ENCODE results near the gene NFATC1. TPM values are rescaled to one million over a fixed set of nuclear protein-coding genes. Genes with fewer than 3 reads are reported as not detected.

The NFATC1 gene
- total and polyA plus RNA-seq, 7 experiments from 2014 or later = 27.1 to 87.2 (median 53.4) TPM

- intact Hi-C loops (cut with micrococcal nuclease) = no loop called here
Observed at GRCh38 chr18:79496978-79497637, 101.4 kb downstream of the NFATC1 start.

GRCh38 chr18:79497638-79498081 is 101.9 kb downstream of the NFATC1 start:
- Mint-ChIP-seq H3K27me3 (no peaks in the 10 kb centered on the region), H3K36me3 (peaks cover 31 to 54% (median 47%) of the 10 kb centered on the region in 5 donors), H3K4me3 (no peak overlapping the region), H3K27ac (peak overlapping the region in 5 of 9 donors; percentile 8 to 81 (median 48)), H3K4me1 (peaks cover 3 to 26% (median 13%) of the 10 kb centered on the region in 7 donors), H3K9me3 (peaks cover 5 to 45% (median 24%) of the 10 kb centered on the region in 11 donors)
- ATAC-seq (no peak), DNase-seq (no peak)
- no peaks in the 10 kb centered on the region for H3K27me3 ChIP-seq (ENCODE audit: control insufficient read depth in 2 of 2, insufficient read depth in 2 of 2, low read length in 2 of 2)
- no peak overlapping the region for H3K27ac ChIP-seq (ENCODE audit: low read depth, low read length)
- ChIA-PET CTCF (interaction anchor here (1.3 kb wide), 1 partner anchor 20 kb away, joined by 3 read pairs; no protein-coding TSS in a partner anchor), POLR2A (no interaction called here)
- no peak overlapping the region for H3K4me3 ChIP-seq (ENCODE audit: low read length)
- intact Hi-C loops (cut with micrococcal nuclease) = no loop called here
- peaks cover 0 to 34% (median 5%) of the 10 kb centered on the region in 3 experiments for H3K36me3 ChIP-seq (ENCODE audit: control insufficient read depth in 2 of 3, insufficient read depth in 3 of 3, low read length in 3 of 3)
- peaks cover 0 to 14% (median 10%) of the 10 kb centered on the region in 3 experiments for H3K9me3 ChIP-seq (ENCODE audit: control insufficient read depth in 2 of 3, low read length in 3 of 3)
- H3K4me1 ChIP-seq (ENCODE audit: control insufficient read depth in 2 of 2, insufficient read depth in 2 of 2, low read length in 2 of 2) = no peaks in the 10 kb centered on the region

More at GRCh38 chr18:79496978-79497637, 101.4 kb downstream of the NFATC1 start:
- Histone ChIP-seq H3K27ac (ENCODE audit: low read depth, low read length) (no peak overlapping the region), H3K4me3 (ENCODE audit: low read length) (no peak overlapping the region), H3K27me3 (ENCODE audit: control insufficient read depth in 2 of 2, insufficient read depth in 2 of 2, low read length in 2 of 2) (no peaks in the 10 kb centered on the region), H3K4me1 (ENCODE audit: control insufficient read depth in 2 of 2, insufficient read depth in 2 of 2, low read length in 2 of 2) (peaks cover 0 to 2% of the 10 kb centered on the region in 2 donors), H3K36me3 (ENCODE audit: control insufficient read depth in 2 of 3, insufficient read depth in 3 of 3, low read length in 3 of 3) (peaks cover 0 to 34% (median 5%) of the 10 kb centered on the region in 3 experiments), H3K9me3 (ENCODE audit: control insufficient read depth in 2 of 3, low read length in 3 of 3) (peaks cover 0 to 14% (median 10%) of the 10 kb centered on the region in 3 experiments)
- ChIA-PET POLR2A (interaction anchor here (1.3 kb wide), 1 partner anchor 26 kb away, joined by 5 read pairs; no protein-coding TSS in a partner anchor), CTCF (interaction anchor here (1.3 kb wide), 1 partner anchor 20 kb away, joined by 3 read pairs; no protein-coding TSS in a partner anchor)
- DNase-seq = peak in 1 of 9 donors; percentile 5
- peak overlapping the region in 6 of 9 donors; percentile 20 to 81 (median 43) for H3K27ac Mint-ChIP-seq
- peaks cover 2 to 24% (median 14%) of the 10 kb centered on the region in 7 donors for H3K4me1 Mint-ChIP-seq
- H3K36me3 Mint-ChIP-seq = peaks cover 31 to 56% (median 48%) of the 10 kb centered on the region in 5 donors
- H3K4me3 Mint-ChIP-seq = no peak overlapping the region
- no peak for ATAC-seq
- peaks cover 5 to 45% (median 24%) of the 10 kb centered on the region in 11 donors for H3K9me3 Mint-ChIP-seq
- no peaks in the 10 kb centered on the region for H3K27me3 Mint-ChIP-seq

GRCh38 chr18:79498662-79499061 is 102.9 kb downstream of the NFATC1 start:
- Histone ChIP-seq H3K27me3 (ENCODE audit: control insufficient read depth in 2 of 2, insufficient read depth in 2 of 2, low read length in 2 of 2) (no peaks in the 10 kb centered on the region), H3K4me1 (ENCODE audit: control insufficient read depth in 2 of 2, insufficient read depth in 2 of 2, low read length in 2 of 2) (no peaks in the 10 kb centered on the region), H3K27ac (ENCODE audit: low read depth, low read length) (no peak overlapping the region), H3K9me3 (ENCODE audit: control insufficient read depth in 2 of 3, low read length in 3 of 3) (peaks cover 0 to 14% (median 10%) of the 10 kb centered on the region in 3 experiments), H3K4me3 (ENCODE audit: low read length) (no peak overlapping the region), H3K36me3 (ENCODE audit: control insufficient read depth in 2 of 3, insufficient read depth in 3 of 3, low read length in 3 of 3) (peaks cover 0 to 30% (median 5%) of the 10 kb centered on the region in 3 experiments)
- Mint-ChIP-seq H3K4me1 (peaks cover 2 to 35% (median 13%) of the 10 kb centered on the region in 7 donors), H3K4me3 (peak overlapping the region in 1 of 10 donors; percentile 21), H3K36me3 (peaks cover 31 to 54% (median 47%) of the 10 kb centered on the region in 5 donors), H3K9me3 (peaks cover 5 to 45% (median 24%) of the 10 kb centered on the region in 11 donors), H3K27me3 (no peaks in the 10 kb centered on the region), H3K27ac (peak overlapping the region in 4 of 9 donors; percentile 4 to 65 (median 38))
- ChIA-PET POLR2A (interaction anchor here (0.8 kb wide), 1 partner anchor 18 kb away, joined by 4 read pairs; no protein-coding TSS in a partner anchor), CTCF (no interaction called here)
- DNase-seq (no peak), ATAC-seq (no peak)
- intact Hi-C loops (cut with micrococcal nuclease) = no loop called here

DNA sequence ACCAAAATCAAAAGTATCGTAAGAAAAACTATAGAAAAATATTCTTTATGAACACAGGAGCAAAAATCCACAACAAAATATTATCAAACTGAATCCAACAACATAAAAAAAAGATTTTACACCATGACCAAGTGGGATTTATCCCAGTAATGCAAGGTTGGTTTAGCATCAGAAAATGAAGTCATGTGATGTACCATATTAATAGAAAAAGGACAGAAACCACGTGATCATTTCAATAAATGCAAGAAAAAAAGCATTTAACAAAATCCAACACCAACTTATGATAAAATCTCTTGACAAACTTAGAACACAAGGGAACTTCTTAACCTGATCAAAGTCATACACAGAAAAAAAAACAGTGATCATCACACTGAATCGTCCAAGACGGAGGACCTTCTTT is 105.3 kb downstream of the NFATC1 start:
- Mint-ChIP-seq H3K27me3 (no peaks in the 10 kb centered on the region), H3K9me3 (peaks cover 5 to 40% (median 24%) of the 10 kb centered on the region in 11 donors), H3K36me3 (peaks cover 27 to 48% (median 39%) of the 10 kb centered on the region in 5 donors), H3K4me3 (no peak overlapping the region), H3K4me1 (peaks cover 15 to 46% (median 31%) of the 10 kb centered on the region in 7 donors), H3K27ac (peak overlapping the region in 5 of 9 donors; percentile 9 to 65 (median 45))
- ChIA-PET CTCF (no interaction called here), POLR2A (no interaction called here)
- DNase-seq (no peak), ATAC-seq (no peak)
- intact Hi-C loops (cut with micrococcal nuclease) = no loop called here
- H3K4me3 ChIP-seq (ENCODE audit: low read length) = no peak overlapping the region
- peaks cover 0 to 12% of the 10 kb centered on the region in 2 donors for H3K4me1 ChIP-seq (ENCODE audit: control insufficient read depth in 2 of 2, insufficient read depth in 2 of 2, low read length in 2 of 2)
- peaks cover 0 to 16% (median 5%) of the 10 kb centered on the region in 3 experiments for H3K36me3 ChIP-seq (ENCODE audit: control insufficient read depth in 2 of 3, insufficient read depth in 3 of 3, low read length in 3 of 3)
- peaks cover 0 to 14% (median 10%) of the 10 kb centered on the region in 3 experiments for H3K9me3 ChIP-seq (ENCODE audit: control insufficient read depth in 2 of 3, low read length in 3 of 3)
- no peaks in the 10 kb centered on the region for H3K27me3 ChIP-seq (ENCODE audit: control insufficient read depth in 2 of 2, insufficient read depth in 2 of 2, low read length in 2 of 2)
- H3K27ac ChIP-seq (ENCODE audit: low read depth, low read length) = no peak overlapping the region

GRCh38 chr18:79502782-79503181 is 107.1 kb downstream of the NFATC1 start:
- ATAC-seq = no peak
- intact Hi-C loops (cut with micrococcal nuclease) = no loop called here
- H3K4me3 ChIP-seq (ENCODE audit: low read length) = no peak overlapping the region
- H3K9me3 Mint-ChIP-seq = peaks cover 5 to 28% (median 22%) of the 10 kb centered on the region in 11 donors
- H3K36me3 ChIP-seq (ENCODE audit: control insufficient read depth in 2 of 3, insufficient read depth in 3 of 3, low read length in 3 of 3) = no peaks in the 10 kb centered on the region
- peaks cover 26 to 60% (median 47%) of the 10 kb centered on the region in 7 donors for H3K4me1 Mint-ChIP-seq
- no peaks in the 10 kb centered on the region for H3K27me3 ChIP-seq (ENCODE audit: control insufficient read depth in 2 of 2, insufficient read depth in 2 of 2, low read length in 2 of 2)
- H3K4me3 Mint-ChIP-seq = no peak overlapping the region
- H3K27ac Mint-ChIP-seq = peak overlapping the region in 8 of 9 donors; percentile 40 to 95 (median 63)
- CTCF ChIA-PET = no interaction called here
- H3K9me3 ChIP-seq (ENCODE audit: control insufficient read depth in 2 of 3, low read length in 3 of 3) = peaks cover 0 to 14% (median 10%) of the 10 kb centered on the region in 3 experiments
- DNase-seq = no peak
- H3K27me3 Mint-ChIP-seq = no peaks in the 10 kb centered on the region
- H3K27ac ChIP-seq (ENCODE audit: low read depth, low read length) = no peak overlapping the region
- POLR2A ChIA-PET = no interaction called here
- H3K4me1 ChIP-seq (ENCODE audit: control insufficient read depth in 2 of 2, insufficient read depth in 2 of 2, low read length in 2 of 2) = peaks cover 7 to 30% of the 10 kb centered on the region in 2 donors
- H3K36me3 Mint-ChIP-seq = peaks cover 21 to 32% (median 25%) of the 10 kb centered on the region in 5 donors

DNA sequence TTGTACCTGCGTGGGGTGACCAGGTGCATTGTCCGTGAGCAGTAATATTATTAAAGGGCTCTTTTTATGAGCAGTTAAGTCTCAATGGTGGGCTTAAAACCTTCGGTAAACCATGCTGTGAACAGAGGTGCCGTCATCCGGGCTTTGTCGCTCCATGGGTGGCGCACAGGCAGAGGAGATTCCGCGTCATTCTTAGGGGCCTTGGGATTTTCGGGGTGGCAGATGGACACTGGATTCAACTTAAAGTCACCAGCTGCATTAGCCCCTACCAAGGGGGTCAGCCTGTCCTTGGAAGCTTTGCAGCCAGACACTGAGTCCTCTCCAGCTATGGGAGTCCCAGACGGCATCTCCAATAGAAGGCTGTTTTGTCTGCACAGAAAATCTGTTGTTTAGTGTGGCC is 107.7 kb downstream of the NFATC1 start:
- Mint-ChIP-seq H3K4me1 (peaks cover 32 to 66% (median 53%) of the 10 kb centered on the region in 7 donors), H3K27ac (peak overlapping the region; percentile 5 to 97 (median 88)), H3K36me3 (peaks cover 15 to 28% (median 19%) of the 10 kb centered on the region in 5 donors), H3K27me3 (no peaks in the 10 kb centered on the region), H3K4me3 (no peak overlapping the region), H3K9me3 (peaks cover under 1 to 22% (median 16%) of the 10 kb centered on the region in 11 donors)
- Histone ChIP-seq H3K27ac (ENCODE audit: low read depth, low read length) (peak overlapping the region; percentile 12), H3K4me1 (ENCODE audit: control insufficient read depth in 2 of 2, insufficient read depth in 2 of 2, low read length in 2 of 2) (peaks cover 7 to 36% of the 10 kb centered on the region in 2 donors), H3K27me3 (ENCODE audit: control insufficient read depth in 2 of 2, insufficient read depth in 2 of 2, low read length in 2 of 2) (no peaks in the 10 kb centered on the region), H3K36me3 (ENCODE audit: control insufficient read depth in 2 of 3, insufficient read depth in 3 of 3, low read length in 3 of 3) (no peaks in the 10 kb centered on the region), H3K9me3 (ENCODE audit: control insufficient read depth in 2 of 3, low read length in 3 of 3) (peaks cover 0 to 11% (median 8%) of the 10 kb centered on the region in 3 experiments), H3K4me3 (ENCODE audit: low read length) (no peak overlapping the region)
- ChIA-PET CTCF (no interaction called here), POLR2A (interaction anchor here (1.0 kb wide), 1 partner anchor 13 kb away, joined by 4 read pairs; no protein-coding TSS in a partner anchor)
- intact Hi-C loops (cut with micrococcal nuclease) = no loop called here
- DNase-seq = peak in 1 of 9 donors; percentile 3
- ATAC-seq = no peak
